Measurements from ENCODE around the gene SDCBP2. TPM values are rescaled to one million over a fixed set of nuclear protein-coding genes. Genes with fewer than 3 reads are reported as not detected.

Gene SDCBP2
- total and polyA plus RNA-seq, 2 of the 8 experiments (the other 6 are each of a cell fraction or from before 2014, with no cell fraction given), result 4.2 to 6.7 TPM

DNA sequence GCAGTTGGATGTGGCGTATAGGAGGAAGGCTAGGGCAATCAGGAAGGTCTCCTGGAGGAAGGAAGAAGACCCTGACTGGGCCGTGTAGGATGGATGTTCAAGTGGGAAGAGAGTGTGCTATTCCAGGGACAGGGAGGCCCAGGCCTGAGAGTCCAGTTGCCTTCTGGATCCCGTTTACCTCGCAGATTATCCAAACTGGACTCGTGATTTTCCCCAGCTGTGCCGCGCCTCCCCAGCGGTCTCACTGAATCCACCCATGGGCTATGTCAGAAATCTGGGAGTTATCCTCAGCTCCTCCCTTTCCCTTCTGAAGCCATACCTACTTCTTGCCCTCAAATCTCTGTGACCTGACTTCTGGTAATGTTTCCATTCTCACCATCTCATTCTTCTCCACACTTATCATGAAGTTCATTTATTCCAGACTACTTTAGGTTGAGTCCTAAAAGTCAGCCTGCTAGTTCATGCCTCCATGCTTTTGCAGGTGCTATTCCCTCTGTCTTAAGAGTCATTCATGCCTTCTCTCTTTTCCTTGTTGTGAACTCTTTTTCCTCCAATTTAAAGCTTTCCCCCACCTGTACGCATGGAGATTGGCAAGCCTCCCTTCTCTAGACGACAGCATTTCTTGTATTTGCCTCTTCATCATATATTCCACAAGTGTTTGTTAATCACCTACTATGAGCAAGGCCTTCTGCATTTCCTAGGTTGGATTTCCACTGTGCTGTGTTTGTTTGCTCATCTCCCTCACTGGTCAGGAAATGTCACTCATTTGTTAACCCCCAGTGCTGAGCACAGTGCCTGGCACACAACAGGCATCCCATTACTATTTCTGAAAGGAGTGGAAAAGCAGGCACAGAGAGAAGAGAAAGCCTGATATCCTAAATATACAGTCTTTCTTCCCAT lies 2.7 kb downstream of the SDCBP2 start:
- Histone ChIP-seq H2BK15ac (ENCODE audit: low read length) (no peak overlapping the region), H3K79me1 (ENCODE audit: low read depth, low read length) (peaks cover 33% of the 10 kb centered on the region), H3K18ac (ENCODE audit: extremely low read depth, low read length) (no peak overlapping the region), H3K4me1 (replicated peaks in 1 of 4; ENCODE audit: control insufficient read depth in 3 of 4, insufficient read depth in 4 of 4, low read length in 3 of 4) (peaks cover 2 to 13% (median 5%) of the 10 kb centered on the region in 4 experiments; a peak in 6 of 7 replicates), H4K8ac (ENCODE audit: extremely low read depth, insufficient read depth, low read length) (peak overlapping the region; percentile 98; the same call in 1 of the 2 replicates), H4K5ac (ENCODE audit: insufficient read length, low read depth, low read length) (no peak overlapping the region), H3K27ac (ENCODE audit: low read depth, low read length) (peak overlapping the region; percentile 95), H2BK20ac (ENCODE audit: low read length) (no peak overlapping the region), H2AFZ (ENCODE audit: low read length) (no peak overlapping the region), H3K56ac (replicated peaks; ENCODE audit: insufficient read length, low read depth, low read length) (no peak overlapping the region), H3K14ac (ENCODE audit: insufficient read length) (no peak overlapping the region), H3K4me2 (ENCODE audit: insufficient read depth in 1 of 2, low read depth in 2 of 2, low read length in 2 of 2) (peak overlapping the region; percentile 77 to 98), H3K27me3 (replicated peaks in 1 of 4; ENCODE audit: control insufficient read depth in 3 of 4, extremely low read depth in 1 of 4, insufficient read depth in 3 of 4, low read length in 3 of 4) (no peaks in the 10 kb centered on the region), H3K79me2 (ENCODE audit: control insufficient read depth in 1 of 2, insufficient read depth in 2 of 2, low read length in 2 of 2) (peaks cover 22 to 50% of the 10 kb centered on the region in 2 experiments), H4K20me1 (replicated peaks in 1 of 2; ENCODE audit: control insufficient read depth in 1 of 2, insufficient read depth in 2 of 2, low read length in 2 of 2) (peaks cover 4 to 32% of the 10 kb centered on the region in 2 experiments), H3K23me2 (ENCODE audit: low read depth, low read length) (peaks cover 10% of the 10 kb centered on the region), H2BK5ac (ENCODE audit: low read depth, low read length) (peak overlapping the region; percentile 92; the same call in 1 of the 2 replicates), H4K91ac (replicated peaks; ENCODE audit: insufficient read length, low read length) (no peak overlapping the region), H3K4ac (replicated peaks; ENCODE audit: insufficient read length, low read depth, low read length) (peak overlapping the region; percentile 58), H2AK5ac (ENCODE audit: low read depth, low read length) (no peak overlapping the region), H3K4me3 (ENCODE audit: extremely low read depth in 1 of 4, insufficient read depth in 2 of 4, low read depth in 3 of 4, low read length in 4 of 4) (peak overlapping the region; percentile 88 to 94 (median 93)), H3K9ac (replicated peaks in 1 of 4; ENCODE audit: extremely low read depth in 1 of 4, low read depth in 3 of 4, low read length in 3 of 4) (peak overlapping the region; percentile 95 to 97 (median 96)), H3K23ac (ENCODE audit: insufficient read length) (no peak overlapping the region), H3K9me3 (ENCODE audit: insufficient read depth in 2 of 2, low read depth in 1 of 2, low read length in 1 of 2) (no peaks in the 10 kb centered on the region), H2BK120ac (replicated peaks; ENCODE audit: low read depth, low read length) (no peak overlapping the region), H3K36me3 (ENCODE audit: control insufficient read depth in 2 of 4, insufficient read depth in 4 of 4, low read length in 3 of 4) (0 out of 8 replicates have a peak, but pooled peaks cover 0 to 3% (median 0%) of the 10 kb centered on the region in 4 experiments), H2BK12ac (ENCODE audit: low read depth, low read length) (no peak overlapping the region; the same call in 1 of the 2 replicates)
- FAIRE-seq (no peak), DNase-seq (ENCODE audit: low read depth in 1 of 2, low spot score in 2 of 2) (no peak)
- 63% methylated on average over 10 of the region's 10 CpGs; no CpG with 5 or more reads in 1 of the 2 experiments for whole genome bisulfite sequencing, 2 experiments (ENCODE audit: extremely low coverage in 1 of 2, insufficient coverage in 1 of 2, insufficient read length in 1 of 2, insufficient replicate concordance in 2 of 2, low coverage in 1 of 2, low lambda C conversion rate in 2 of 2, missing lambda C conversion rate in 1 of 2)
- ChIA-PET POLR2A (ENCODE audit: partially characterized antibody) (interaction anchor here (0.8 to 6.5 kb wide), 22 partner anchors 9 to 123 kb away, joined by 3 to 34 read pairs (median 4); no protein-coding TSS in a partner anchor), CTCF (ENCODE audit: partially characterized antibody) (interaction anchor here (0.7 to 2.2 kb wide), 4 partner anchors 40 to 382 kb away, joined by 3 to 6 read pairs (median 3); no protein-coding TSS in a partner anchor)
- TF ChIP-seq MAFK (IDR thresholded peaks at IDR 0.05; ENCODE audit: low read depth, low read length) (no peak), HDAC6 (IDR thresholded peaks at IDR 0.05; ENCODE audit: low read depth, low read length) (no peak), TAF7 (optimal IDR thresholded peaks at IDR 0.05; ENCODE audit: borderline replicate concordance, low read depth, low read length) (no peak), TBP (IDR thresholded peaks at IDR 0.05; ENCODE audit: low read depth, low read length) (no peak), KDM5A (IDR thresholded peaks at IDR 0.05; ENCODE audit: low read length) (no peak), TEAD4 (IDR thresholded peaks at IDR 0.05; ENCODE audit: low read depth, low read length) (no peak), SAP30 (IDR thresholded peaks at IDR 0.05; ENCODE audit: insufficient read depth, insufficient replicate concordance, low read length) (no peak), TCF12 (IDR thresholded peaks at IDR 0.05; ENCODE audit: low read depth, low read length) (no peak), JUND (IDR thresholded peaks at IDR 0.05; ENCODE audit: low read length) (no peak), SP1 (IDR thresholded peaks at IDR 0.05; ENCODE audit: low read depth, low read length) (no peak)
- TF ChIP-seq, protein P1, sequence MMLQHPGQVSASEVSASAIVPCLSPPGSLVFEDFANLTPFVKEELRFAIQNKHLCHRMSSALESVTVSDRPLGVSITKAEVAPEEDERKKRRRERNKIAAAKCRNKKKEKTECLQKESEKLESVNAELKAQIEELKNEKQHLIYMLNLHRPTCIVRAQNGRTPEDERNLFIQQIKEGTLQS (IDR thresholded peaks at IDR 0.05; ENCODE audit: insufficient read depth, low read depth, low read length), result no peak

Measured in H1 (cell line).